Measurements from ENCODE around the gene POC5. TPM values are rescaled to one million over a fixed set of nuclear protein-coding genes. Genes with fewer than 3 reads are reported as not detected.

The POC5 gene
- total RNA-seq, result 9.1 and 10.0 TPM in 2 replicates

GRCh38 chr5:75717082-75717922 is at the start of gene POC5:
POC5 (minus strand) TSS chr5:75717437; CDS start chr5:75712937, 4,500 bp downstream.

Other genes with a start within 250 kb of the POC5 start
- 11.0 and 14.7 TPM in 2 replicates for gene CERT1, start 205.8 kb downstream of the POC5 start, total RNA-seq
- 18.2 and 18.5 TPM in 2 replicates for gene POLK, start 205.5 kb downstream of the POC5 start, total RNA-seq
- gene ANKDD1B, start 106.0 kb downstream of the POC5 start, total RNA-seq, result not detected in 2 replicates